ENCODE data around the gene NLE1.
"Not testable (repeated sequence)": the region's sequence is repeated elsewhere in the genome, so short reads cannot be mapped to it uniquely, and the experiment has no call there.

Gene NLE1

GRCh38 chr17:35161281-35161761, 19.2 kb upstream of the NLE1 start:
- DNase-seq (ENCODE audit: low spot score): no peak

GRCh38 chr17:35160354-35161201, 18.5 kb upstream of the NLE1 start:
- no peak for DNase-seq (ENCODE audit: low spot score)

DNA sequence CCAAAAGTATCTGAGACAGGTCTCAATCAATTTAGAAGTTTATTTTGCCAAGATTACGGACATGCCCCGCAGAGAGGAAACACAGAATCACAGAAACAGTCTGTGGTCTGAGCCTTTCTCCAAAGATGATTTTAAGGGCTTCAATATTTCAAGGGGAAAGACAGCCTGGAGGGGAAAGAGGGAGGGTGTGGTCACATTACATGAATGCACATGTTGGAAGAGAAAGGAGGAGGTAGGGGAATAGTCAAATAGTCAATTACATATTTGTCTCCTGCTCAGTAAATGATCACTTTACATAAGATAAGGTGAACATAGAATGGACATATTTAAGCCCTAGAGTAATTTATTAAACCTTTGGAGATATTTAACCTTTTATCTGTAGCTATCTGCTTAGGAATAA, 17.8 kb upstream of the NLE1 start:
- DNase-seq (ENCODE audit: low spot score): no peak

GRCh38 chr17:35155246-35155645, 13.1 kb upstream of the NLE1 start:
- no peak for DNase-seq (ENCODE audit: low spot score)

DNA sequence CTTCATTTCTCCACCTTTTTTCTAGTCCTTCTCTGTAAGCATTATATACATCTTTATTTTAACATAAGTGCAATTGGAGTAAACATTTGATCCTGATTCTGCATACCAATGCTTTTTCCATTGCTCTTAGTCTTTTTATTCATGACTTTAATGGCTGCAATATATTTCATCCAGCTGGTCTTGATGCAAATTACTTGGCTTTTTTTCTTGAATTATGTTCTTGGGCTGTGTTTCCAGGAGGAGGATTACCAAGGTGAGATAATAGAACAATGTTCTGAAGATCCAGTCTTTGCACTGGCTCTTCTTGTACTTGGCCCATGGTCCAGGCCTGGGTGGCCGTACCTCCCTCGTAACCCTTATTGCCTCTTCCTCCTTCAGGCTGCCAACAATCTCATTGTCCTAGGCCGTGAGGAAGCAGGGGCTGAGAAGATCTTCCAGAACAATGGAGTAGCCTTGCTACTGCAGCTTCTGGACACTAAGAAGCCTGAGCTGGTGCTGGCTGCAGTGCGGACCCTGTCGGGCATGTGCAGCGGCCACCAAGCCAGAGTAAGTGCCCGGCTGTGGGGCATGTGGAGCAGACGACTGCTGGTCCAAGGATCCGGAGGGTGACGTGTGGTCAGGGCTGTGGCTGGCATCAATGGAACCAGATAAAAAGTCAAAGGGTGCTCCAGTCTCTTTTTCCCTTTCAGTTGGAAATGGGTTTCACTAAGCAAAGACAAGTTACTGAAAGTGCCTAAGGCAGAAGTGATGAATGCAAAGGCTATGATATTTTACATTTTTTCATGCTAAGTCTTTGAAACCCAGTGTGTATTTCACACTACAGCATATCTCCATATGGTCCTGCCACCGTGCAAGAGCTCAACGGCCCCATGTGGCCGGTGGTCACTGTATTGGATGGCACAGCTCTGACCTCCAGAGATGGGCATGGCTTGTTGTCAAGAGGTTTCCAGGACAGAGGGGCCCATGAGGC, 12.4 kb upstream of the NLE1 start:
- DNase-seq (ENCODE audit: low spot score): no peak

DNA sequence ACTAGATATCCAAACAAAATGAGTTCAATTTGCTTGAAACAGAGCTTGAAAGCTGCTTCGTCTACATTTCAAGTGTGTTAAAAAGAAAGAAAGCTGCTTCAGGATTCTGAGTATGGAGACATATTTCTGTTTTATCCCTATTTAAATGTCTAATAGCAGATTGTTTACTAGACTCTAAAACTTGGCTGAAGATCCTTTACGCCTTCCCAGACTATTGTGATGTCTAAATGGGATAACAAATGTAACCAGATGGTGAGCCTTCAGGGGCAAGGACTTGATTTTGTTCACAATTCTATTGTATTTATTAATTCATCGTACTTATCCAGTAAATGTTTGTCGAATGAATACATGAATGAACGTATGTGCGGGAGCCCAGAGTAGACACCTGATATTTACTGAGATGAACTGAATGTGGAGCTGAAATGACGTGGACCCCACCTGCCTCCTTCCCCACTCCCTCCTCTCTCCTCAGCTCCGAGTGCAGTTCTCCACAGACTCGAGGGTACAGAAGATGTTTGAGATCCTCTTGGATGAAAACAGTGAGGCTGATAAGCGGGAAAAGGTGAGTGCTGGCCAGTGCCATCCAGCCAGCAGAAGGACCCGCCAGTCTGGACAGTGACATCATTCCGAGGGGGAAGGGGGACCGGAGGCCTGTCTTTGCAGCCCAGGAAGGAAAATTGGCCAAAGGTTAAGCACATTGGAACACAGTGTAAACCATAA, 10.5 kb upstream of the NLE1 start:
- DNase-seq (ENCODE audit: low spot score): no peak

- not testable (repeated sequence) for DNase-seq (ENCODE audit: low spot score)
Measured at GRCh38 chr17:35151080-35151479, 9.0 kb upstream of the NLE1 start.

DNA sequence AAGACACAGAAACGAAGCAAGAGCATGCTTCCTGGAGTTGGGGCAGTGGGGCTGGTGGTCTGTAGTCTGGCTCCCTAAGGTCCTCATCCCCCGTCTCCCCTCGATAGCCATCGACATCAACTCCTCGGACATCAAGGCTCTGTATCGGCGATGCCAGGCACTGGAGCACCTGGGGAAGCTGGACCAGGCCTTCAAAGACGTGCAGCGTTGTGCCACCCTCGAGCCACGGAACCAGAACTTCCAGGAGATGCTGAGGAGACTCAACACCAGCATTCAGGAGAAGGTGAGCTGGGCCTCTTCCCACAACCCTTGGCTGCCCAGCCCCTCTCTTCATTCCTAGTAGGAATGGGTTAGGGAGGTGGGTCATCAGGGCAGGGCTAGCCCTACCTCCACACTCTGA, 7.8 kb upstream of the NLE1 start:
- no peak for DNase-seq (ENCODE audit: low spot score)

DNA sequence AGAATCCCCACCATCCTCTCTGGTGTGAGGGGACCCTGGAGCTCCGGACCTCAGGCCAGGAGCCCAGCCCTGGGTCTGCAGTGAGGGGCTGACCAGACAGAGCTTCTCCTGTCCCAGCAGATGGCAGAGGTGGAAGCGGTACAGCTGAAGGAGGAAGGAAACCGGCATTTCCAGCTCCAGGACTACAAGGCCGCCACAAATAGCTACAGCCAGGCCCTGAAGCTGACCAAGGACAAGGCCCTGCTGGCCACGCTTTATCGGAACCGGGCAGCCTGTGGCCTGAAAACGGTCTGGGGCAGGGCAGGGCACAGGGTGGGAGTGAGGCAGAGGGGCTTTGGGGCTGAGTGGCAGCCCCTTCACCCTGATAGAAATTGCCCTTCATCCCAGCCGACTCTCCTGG, 6.0 kb upstream of the NLE1 start:
- no peak for DNase-seq (ENCODE audit: low spot score)

DNA sequence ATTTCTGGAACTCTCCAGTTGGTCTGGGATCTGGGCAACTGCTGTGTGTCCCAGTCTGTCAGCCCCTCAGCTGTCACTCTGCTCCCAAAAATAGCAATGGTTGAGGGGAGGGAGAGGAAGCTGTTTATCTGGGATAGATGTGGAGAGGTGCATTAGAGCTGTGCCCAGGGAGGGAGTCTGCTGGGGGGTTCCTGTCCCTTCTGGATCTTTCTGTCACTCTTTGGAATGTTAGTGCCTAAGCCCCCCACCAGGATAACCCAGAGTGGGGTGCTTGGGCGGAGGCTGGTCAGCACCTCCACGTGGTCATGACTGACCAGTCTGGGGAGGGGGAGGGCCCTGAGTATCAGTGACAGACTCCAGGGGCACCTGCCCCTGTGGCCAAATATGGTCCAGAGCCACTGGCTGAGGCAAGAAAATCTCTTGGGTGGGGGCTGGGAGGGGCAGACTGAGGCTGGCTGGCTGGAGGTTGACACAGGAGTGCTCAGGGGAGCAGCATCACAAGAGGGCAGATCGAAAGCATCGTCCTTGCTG, 5.3 kb upstream of the NLE1 start, which contains the start of gene UNC45B:
Gene UNC45B (plus strand): TSS at position 443 of the 531 bp plus-strand sequence. CDS start 447 bp downstream, outside the sequence.
- no peak for DNase-seq (ENCODE audit: low spot score)

DNA sequence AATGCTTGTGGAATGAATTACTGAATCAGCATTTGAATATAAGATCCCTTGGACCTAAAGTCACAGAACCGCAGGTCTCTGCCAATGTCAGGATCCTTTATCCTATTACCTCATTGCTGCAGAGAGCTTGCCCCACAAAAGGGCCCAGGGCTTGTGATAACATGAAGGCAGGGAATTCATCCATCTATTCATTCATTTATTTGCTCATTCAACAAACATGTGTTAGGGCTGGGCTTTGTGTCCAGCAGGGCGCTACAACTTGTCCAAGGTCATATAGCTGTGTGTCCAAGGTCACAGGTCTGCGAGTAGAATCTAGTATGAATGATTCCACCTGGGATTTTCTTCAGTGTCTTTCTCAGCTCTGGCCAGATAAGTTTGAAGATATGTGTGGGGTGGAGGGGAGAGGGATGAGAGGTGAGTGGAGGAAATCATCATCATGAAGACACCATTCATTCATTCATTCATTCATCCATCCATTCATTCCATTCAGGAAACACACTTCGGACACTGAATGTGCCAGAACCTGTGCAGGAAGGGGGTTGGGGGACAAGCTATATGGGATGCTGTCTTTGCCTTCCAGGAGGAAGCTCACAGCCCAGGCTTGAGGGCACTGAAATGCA, 4.2 kb upstream of the NLE1 start:
- no peak for DNase-seq (ENCODE audit: low spot score)

DNA sequence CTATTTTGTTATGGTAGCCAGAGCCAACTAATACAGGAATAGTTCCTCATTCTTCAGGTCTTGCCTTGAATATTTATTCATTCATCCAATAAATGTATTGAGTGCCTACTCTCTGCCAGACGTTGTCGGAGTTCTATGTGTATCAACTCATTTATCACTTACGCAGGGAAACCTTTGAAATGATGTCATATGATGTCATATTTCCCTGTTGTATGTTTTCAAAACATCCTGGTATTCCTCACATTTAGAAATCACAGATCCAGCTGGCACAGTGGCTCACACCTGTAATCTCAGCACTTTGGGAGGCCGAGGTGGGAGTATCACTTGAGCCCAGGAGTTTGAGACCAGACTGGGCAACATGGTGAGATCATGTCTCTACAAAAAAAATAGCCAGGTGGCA, 2.7 kb upstream of the NLE1 start:
- DNase-seq (ENCODE audit: low spot score): no peak

DNA sequence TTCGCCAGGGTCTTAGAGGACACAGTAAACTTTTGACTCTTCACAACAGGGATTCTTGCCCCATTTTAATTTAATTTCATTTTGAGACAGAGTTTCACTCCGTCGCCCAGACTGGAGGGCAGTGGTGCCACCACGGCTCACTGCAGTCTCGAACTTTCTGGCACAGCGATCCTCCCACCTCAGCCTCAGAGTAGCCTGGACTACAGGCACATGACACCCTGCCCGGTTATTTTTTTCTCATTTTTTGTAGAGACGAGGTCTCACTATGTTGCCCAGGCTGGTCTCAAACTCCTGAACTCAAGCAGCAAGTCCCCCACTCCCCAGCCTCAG, 329 bp upstream of the NLE1 start:
- DNase-seq (ENCODE audit: low spot score): no peak

DNA sequence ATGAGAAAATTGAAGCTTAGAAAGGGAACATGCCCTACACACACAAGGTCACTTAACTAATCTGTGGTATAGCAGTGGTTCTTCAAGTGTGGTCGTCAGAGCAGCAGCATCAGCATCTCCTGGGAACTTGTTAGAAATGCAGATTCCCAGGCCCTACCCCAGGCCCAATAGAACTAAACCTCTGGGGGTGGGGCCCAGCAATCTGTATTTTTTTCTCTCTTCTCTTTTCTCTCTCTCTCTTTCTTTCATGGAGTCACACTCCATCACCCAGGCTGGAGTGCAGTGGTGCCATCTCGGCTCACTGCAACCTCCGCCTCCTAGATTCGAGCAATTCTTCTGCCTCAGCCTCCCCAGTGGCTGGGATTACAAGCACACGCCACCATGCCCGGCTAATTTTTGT, 3.9 kb downstream of the NLE1 start:
- DNase-seq (ENCODE audit: low spot score): no peak

- DNase-seq (ENCODE audit: low spot score): no peak
Measured at GRCh38 chr17:35135322-35135721, 6.8 kb downstream of the NLE1 start.

DNA sequence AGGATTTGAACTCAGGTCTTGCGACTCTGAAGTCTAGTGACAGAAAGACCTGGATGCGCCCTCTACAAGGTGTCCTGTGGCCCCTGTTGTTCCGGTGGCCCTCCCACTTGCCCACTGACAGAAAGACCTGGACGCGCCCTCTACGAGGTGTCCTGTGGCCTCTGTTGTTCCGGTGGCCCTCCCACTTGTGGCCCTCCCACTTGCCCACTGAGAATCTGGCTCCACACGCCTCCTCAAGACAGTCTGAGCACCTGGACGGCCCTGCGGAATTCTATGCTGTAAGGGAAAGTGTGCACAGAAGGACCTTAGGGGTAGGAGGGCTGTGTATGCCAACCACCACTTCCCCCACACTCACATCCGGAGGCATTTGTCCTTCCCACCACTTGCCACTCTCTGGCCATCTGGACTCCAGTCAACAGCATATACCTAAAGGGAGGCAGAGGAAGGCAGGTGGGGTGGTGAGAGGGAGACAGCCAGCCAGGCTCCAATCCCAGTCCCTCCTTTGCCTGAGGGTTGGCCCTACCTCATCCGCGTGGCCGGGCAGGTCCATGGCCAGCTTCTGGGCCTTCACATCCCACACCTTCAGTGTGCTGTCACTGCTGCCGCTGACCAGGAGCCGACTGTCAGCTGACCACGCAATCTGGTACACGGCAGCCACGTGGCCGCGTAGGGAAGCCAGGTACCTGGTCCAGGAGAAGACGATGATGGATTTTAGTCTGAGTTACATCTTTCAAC, 9.1 kb downstream of the NLE1 start:
- peak; percentile 31 for DNase-seq (ENCODE audit: low spot score)

GRCh38 chr17:35132099-35132498, 10.0 kb downstream of the NLE1 start:
- DNase-seq (ENCODE audit: low spot score): peak; percentile 20

DNA sequence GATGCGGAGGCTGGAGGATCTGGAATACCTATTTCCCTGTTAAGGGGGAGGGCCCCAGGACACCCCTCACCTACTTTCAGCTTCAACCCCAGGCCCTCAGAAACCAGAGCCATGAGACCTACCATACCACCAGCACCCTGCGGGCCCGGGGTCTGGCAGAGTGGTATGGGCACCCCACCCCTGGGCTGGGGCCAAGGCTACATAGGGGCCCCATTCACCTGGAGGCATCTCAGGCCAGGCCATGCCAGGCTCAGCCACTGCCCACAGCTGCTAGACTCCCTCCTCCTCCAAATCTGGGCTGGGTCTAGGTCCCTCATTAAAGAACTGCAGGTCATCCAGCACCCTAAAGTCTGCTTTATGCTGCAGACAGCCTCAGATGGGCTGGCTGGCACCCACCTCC, 11.7 kb downstream of the NLE1 start:
- no peak for DNase-seq (ENCODE audit: low spot score)

DNA sequence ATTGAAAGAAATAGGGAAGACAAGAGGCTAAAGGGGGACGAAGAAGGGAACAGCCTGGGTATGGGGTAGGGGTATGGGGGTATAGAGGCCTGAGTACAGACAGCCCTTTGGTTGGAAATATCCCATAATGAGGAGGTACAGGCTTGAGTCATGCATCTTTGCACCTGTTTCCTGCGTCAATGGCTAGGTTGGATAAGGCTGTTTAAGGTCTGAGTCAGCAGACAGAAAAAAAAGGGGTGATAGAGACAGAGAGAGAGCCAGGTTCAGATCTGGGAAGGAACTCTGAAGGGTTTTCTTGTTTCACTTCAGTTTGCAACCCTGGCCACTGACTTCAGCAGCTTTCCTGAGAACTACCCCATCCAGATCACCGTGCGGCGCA, 12.1 kb downstream of the NLE1 start:
- no peak for DNase-seq (ENCODE audit: low spot score)

GRCh38 chr17:35129154-35129972, 12.7 kb downstream of the NLE1 start:
- DNase-seq (ENCODE audit: low spot score): no peak
